NCI-H2081 (cell line): Measurements from ENCODE around the gene IL3.

Experiments
- DNase-seq, 2 experiments: peaks; one replicate each; lab custom pipeline; 2025; lab: John Stamatoyannopoulos, UW

The IL3 gene

DNA sequence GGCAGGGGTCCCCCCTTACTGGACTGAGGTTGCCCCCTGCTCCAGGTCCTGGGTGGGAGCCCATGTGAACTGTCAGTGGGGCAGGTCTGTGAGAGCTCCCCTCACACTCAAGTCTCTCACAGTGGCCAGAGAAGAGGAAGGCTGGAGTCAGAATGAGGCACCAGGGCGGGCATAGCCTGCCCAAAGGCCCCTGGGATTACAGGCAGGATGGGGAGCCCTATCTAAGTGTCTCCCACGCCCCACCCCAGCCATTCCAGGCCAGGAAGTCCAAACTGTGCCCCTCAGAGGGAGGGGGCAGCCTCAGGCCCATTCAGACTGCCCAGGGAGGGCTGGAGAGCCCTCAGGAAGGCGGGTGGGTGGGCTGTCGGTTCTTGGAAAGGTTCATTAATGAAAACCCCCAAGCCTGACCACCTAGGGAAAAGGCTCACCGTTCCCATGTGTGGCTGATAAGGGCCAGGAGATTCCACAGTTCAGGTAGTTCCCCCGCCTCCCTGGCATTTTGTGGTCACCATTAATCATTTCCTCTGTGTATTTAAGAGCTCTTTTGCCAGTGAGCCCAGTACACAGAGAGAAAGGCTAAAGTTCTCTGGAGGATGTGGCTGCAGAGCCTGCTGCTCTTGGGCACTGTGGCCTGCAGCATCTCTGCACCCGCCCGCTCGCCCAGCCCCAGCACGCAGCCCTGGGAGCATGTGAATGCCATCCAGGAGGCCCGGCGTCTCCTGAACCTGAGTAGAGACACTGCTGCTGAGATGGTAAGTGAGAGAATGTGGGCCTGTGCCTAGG lies 13.0 kb downstream of the IL3 start, which contains the start of gene CSF2:
Gene CSF2 (plus strand): TSS at position 559 of the 783 bp plus-strand sequence. CDS start 35 bp downstream, at position 594.
- DNase-seq: no peak

- no peak for DNase-seq
These were observed 13.8 kb downstream of the IL3 start for GRCh38 chr5:132074091-132074771.

GRCh38 chr5:132074772-132075718 lies 14.6 kb downstream of the IL3 start:
- no peak for DNase-seq

GRCh38 chr5:132075719-132076077 lies 15.2 kb downstream of the IL3 start:
- no peak for DNase-seq

GRCh38 chr5:132076202-132076830 lies 15.9 kb downstream of the IL3 start:
- no peak for DNase-seq

GRCh38 chr5:132076983-132077382 lies 16.5 kb downstream of the IL3 start:
- no peak for DNase-seq

GRCh38 chr5:132079081-132079480 lies 18.6 kb downstream of the IL3 start:
- no peak for DNase-seq

DNA sequence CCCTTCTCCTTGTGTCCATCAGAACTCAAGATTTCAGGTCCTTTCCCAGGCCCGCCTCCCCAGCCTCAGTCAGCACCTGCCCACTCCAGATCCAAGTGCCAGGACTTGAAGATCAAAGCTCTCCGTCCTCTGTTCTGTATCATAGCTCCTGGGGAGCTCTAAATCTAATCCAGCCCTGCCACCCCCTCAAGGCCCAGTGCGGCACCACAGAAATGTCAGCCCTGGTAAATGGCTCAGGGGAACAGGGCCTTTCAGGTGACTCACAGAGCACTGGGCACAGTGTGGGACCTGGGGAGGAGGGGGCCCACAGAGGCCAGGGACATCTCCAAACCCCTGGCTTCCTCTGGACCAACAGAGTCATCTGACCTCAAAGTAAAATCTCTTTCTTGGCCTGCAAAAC lies 19.2 kb downstream of the IL3 start:
- DNase-seq: no peak

DNA sequence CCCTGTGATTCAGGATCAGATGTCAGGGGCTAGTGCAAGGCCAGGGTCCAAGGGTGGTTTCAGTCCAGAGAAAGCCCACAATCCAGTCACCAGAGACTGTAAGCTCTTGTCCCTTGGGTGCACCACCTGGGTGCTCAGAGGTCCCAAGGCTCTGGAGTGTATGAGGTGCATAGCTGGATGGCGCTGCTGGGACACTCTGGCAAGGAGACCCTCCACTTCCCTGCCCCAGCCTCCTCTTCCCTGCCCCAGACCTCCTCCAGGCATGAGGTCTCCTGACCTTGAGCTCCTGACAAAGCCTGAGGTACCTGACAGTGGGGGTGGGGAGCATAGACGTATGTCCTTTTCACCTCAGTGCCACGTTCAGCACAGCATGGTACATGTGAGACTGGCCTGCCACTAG lies 20.1 kb downstream of the IL3 start:
- no peak for DNase-seq

DNA sequence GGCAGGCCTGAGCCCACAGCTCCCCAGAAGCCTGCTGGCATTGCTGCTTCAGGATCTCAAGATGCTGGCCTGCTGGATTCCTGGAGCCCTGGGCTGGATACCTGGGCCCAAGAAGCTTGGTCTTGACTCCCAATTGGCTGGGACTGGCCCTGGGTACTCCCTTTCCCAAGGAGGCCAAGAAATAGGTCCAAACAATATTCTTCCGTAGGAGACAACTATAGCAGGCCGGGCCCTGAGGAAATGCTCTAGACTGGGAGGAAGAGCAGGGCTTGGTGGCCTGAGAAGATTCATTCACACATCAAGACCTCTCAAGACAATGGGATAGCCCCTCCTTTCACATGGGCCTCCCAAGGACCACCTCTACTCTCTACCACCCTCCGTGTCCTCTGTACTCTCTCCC lies 21.0 kb downstream of the IL3 start:
- no peak for DNase-seq

DNA sequence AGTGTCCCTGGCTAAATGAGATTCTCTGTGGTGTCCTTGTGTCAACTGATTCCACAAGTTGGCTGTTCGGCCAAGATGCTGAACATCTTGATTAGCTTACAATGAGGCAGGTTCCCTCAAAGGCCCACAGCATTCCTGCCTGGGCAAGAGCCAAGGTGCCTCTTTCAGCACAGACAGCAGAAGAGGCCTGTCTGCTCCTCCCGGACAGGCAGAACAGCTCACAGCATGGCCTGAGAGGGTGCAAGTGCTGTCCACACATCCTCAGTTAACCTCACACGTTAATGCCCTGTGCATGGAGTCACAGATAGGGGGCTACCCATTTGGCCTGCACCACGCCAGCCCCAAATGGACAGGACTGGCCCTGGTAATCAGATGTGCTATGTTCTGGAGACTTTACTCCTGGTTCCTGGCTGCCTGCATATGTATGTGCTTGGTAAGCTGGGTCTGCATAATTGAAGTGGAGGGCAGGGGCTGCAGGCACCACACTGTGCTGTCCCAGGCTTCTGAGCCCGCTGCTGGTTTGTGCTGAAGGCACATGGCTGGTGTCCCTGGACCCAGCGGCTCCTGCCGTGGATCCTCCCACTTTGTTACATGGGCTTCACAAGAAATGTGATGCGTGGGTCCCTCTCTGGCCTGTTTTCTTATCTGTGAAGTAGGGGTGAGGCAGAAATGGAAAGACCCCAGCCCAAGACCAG lies 22.0 kb downstream of the IL3 start:
- DNase-seq: no peak

DNA sequence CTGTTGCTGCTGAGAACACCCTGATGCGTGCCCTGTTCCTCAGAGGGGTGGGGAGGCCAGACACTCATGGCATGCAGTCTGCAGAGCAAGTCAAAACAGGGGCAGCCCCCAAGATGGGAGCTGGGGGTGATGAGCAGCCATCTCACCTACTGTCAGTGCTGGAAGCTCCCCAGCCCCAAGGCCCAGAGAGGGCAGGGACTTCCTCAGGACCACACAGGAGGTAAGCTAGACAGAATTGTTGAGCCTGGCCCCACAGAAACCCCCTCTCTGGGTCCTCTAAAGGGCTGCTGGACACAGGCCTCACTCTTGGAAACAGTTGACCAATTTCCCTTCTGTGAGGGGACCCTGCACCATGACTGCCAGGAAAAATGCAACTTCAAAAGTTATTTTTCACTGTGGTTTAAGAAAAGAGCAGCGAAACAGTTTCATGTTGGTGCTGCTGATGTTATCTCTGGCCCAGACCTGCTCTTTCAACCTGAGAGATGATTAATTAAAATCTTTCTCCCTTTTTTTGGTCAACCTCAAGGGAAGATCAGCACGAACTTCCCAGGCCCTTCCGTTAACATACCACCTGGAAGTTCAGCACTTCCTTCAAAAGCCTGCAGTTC lies 22.7 kb downstream of the IL3 start:
- DNase-seq: no peak

GRCh38 chr5:132085686-132086085 lies 25.2 kb downstream of the IL3 start:
- no peak for DNase-seq

- no peak for DNase-seq
These were observed 25.9 kb downstream of the IL3 start for GRCh38 chr5:132086277-132086794.

DNA sequence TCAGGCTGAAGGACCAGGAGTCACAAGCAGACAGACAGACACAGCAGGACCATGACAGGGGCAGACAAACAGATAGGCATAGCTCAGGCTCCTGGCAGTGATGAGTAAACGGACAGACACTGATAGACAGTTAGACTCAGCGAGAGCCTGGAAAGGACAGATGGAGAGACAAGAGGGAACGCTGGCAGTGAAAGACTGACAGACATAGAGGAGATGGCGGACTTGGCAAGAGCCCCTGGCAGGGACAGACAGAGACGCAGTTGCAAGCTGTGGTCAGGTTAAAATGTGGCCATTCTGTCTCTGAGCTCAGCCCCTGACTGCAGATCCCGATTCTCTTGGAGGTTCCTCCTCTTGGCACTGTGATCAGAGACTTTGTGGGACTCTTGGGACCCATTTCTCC lies 26.7 kb downstream of the IL3 start:
- no peak for DNase-seq

GRCh38 chr5:132087661-132088060 lies 27.2 kb downstream of the IL3 start:
- no peak for DNase-seq

DNA sequence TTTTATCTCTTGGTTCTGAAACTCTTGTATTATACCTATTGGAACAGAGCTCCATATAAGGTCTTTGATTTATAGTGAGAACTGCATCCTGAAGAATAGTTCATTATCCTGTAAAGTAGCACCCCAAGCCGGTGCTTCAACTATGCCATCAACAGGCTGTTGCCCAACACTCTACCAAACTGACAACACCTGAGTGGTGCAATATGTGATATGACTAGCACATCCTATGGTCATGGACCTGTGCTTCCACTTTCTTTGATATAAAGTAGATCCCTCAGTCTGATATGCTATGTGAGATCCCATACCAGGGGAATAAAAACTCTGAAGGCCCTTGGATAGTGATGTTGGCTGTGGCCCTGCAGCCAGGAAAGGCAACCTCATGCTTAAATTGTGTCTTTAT lies 28.9 kb downstream of the IL3 start:
- DNase-seq: no peak

DNA sequence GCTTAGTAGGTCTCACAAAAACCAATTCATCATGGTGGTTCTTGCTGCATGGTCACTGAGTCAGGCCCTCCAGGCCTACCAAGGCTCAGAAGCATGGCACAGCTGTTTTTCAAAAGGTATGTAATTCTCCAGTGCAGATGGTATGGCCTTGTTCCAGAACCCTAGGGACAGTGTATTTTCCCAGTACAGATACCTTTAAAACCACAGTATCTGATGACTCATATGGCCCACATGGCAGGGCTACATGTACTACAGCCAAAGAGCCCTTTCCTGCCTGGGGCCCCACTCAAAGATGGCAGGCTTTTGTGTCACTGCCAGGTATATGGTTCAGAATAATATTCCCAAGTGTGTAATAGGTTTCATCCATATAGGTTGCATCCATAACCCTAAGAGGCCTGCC lies 29.7 kb downstream of the IL3 start:
- DNase-seq: no peak

DNA sequence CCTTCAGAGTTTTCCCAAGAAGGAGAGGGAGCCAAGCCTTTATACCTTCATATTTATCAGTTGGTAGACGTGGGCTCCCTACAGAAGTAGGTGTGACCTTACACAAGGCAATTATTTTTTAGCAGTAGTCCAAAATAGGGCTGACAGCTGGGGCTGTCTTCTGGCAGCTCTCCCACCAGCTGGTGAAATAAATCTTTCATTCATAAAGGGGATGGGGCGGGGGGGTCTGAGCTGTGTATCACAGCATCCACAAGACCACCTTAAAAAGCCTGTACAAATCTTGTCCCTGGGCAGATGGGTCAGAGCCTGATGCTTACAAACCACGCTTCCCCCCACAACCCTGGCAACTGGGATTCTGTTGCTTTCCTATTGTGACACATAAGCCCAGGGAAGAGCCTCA lies 32.8 kb downstream of the IL3 start:
- no peak for DNase-seq

GRCh38 chr5:132094393-132095076 lies 34.1 kb downstream of the IL3 start:
- DNase-seq: no peak
